HepG2 (cell line): ENCODE measurements around the gene IZUMO4. TPM values are rescaled to one million over a fixed set of nuclear protein-coding genes. Genes with fewer than 3 reads are reported as not detected.
A peak's percentile ranks its signal among the peaks of the same experiment; 100 is the strongest.

Source experiments
- ATF5 ChIP-seq: sonication (generic); formaldehyde crosslinking; IDR thresholded peaks from 2 replicates; pipeline ENCODE4 v1.4.0; 2020; ENCODE audit warnings: mild to moderate bottlenecking, low read depth, missing genetic modification reagents
- CBX1 ChIP-seq: IDR thresholded peaks from one replicate; pipeline ENCODE4 v1.6.1; 2016; ENCODE audit warnings: antibody characterized with exemption, low read depth
- GPN1 ChIP-seq: sonication (generic); formaldehyde crosslinking; IDR thresholded peaks from 2 replicates; pipeline ENCODE4 v1.5.1; 2020; ENCODE audit warnings: missing genetic modification reagents, borderline replicate concordance
- JUNB ChIP-seq: sonication (generic); formaldehyde crosslinking; IDR thresholded peaks from 2 replicates; pipeline ENCODE4 v1.8.0; 2022; ENCODE audit warnings: missing genetic modification reagents, mild to moderate bottlenecking, borderline replicate concordance
- LBX2 ChIP-seq: sonication (generic); formaldehyde crosslinking; IDR thresholded peaks from 2 replicates; pipeline ENCODE4 v1.5.0; 2020; ENCODE audit warnings: missing genetic modification reagents, mild to moderate bottlenecking, borderline replicate concordance
- NR1H2 ChIP-seq: sonication (generic); formaldehyde crosslinking; IDR thresholded peaks from 2 replicates; pipeline ENCODE4 v1.8.1; 2022; ENCODE audit warnings: low read depth, missing genetic modification reagents, borderline replicate concordance
- NRL ChIP-seq: sonication (generic); formaldehyde crosslinking; IDR thresholded peaks from 2 replicates; pipeline ENCODE4 v1.5.0; 2020; ENCODE audit warnings: missing genetic modification reagents, mild to moderate bottlenecking, moderate library complexity, borderline replicate concordance
- SMAD1 ChIP-seq: sonication (generic); formaldehyde crosslinking; IDR thresholded peaks from 2 replicates; pipeline ENCODE4 v1.4.0; 2020; ENCODE audit warnings: missing genetic modification reagents, low read depth, mild to moderate bottlenecking, borderline replicate concordance
- SP1 ChIP-seq, 2 experiments: fragments of 450-650 bp in 1 of 2; sonication (generic) in 1 of 2; formaldehyde crosslinking in 1 of 2; IDR thresholded peaks; 2 replicates each; pipeline versions ENCODE4 v1.4.0 to v1.6.1; 2016 to 2020; ENCODE audit warnings: missing genetic modification reagents in 1 of 2
- ZBTB25 ChIP-seq: IDR thresholded peaks from 2 replicates; pipeline ENCODE4 v1.6.1; 2018; ENCODE audit warnings: missing genetic modification reagents
- ZNF142 ChIP-seq: sonication (generic); formaldehyde crosslinking; IDR thresholded peaks from 2 replicates; pipeline ENCODE4 v1.4.0; 2020; ENCODE audit warnings: missing genetic modification reagents
- ZNF317 ChIP-seq: sonication (generic); formaldehyde crosslinking; IDR thresholded peaks from 2 replicates; pipeline ENCODE4 v1.5.0; 2020; ENCODE audit warnings: mild to moderate bottlenecking, missing genetic modification reagents
- polyA plus RNA-seq, 8 experiments: library from polyadenylated mRNA; depleted of rRNA in 3 of 8; stranded (reverse) in 7 of 8; unstranded in 1 of 8; fragments of >200 nt; fragmentation: Illumina TruSeq in 4 of 8; extraction: Trizol in 4 of 8; gene quantifications; 2 replicates each; pipeline versions ENCODE4 v1.2.1 to v1.2.3, GENCODE V29; 2011 to 2016; ENCODE audit warnings: low read depth in 4 of 8, missing spikeins in 1 of 8, mixed read lengths in 1 of 8; ENCODE audit not compliant: insufficient read depth in 1 of 8
- total RNA-seq, 5 experiments: library from RNA; depleted of rRNA; stranded (reverse); fragments of >200 nt; fragmentation: Illumina TruSeq; extraction: Trizol; gene quantifications; 2 replicates each; pipeline ENCODE4 v1.2.3, GENCODE V29; 2016; ENCODE audit warnings: low read depth in 1 of 5
- TF ChIP-seq, protein P1 (sequence below): sonication (generic); formaldehyde crosslinking; IDR thresholded peaks from 2 replicates; pipeline ENCODE4 v1.4.0; 2020; ENCODE audit warnings: missing genetic modification reagents
- TF ChIP-seq, protein P2 (sequence below): sonication (generic); formaldehyde crosslinking; conservative IDR thresholded peaks from 2 replicates; pipeline ENCODE4 v1.8.1; 2023; ENCODE audit warnings: missing genetic modification reagents

The IZUMO4 gene
- total and polyA plus RNA-seq, 2 of the 13 experiments (the other 11 are each of a cell fraction or from before 2014, with no cell fraction given) = 0.77 to 3.9 TPM

GRCh38 chr19:2096034-2096479, 658 bp upstream of the IZUMO4 start, which contains the start of gene MOB3A (continued):
- TF ChIP-seq GPN1 (CRISPR knock-in tag) (no peak), ZNF317 (no peak), LBX2 (peak; percentile 76; the same call in 1 of the 2 replicates), CBX1 (no peak), NRL (no peak; the same call in 1 of the 2 replicates), ZBTB25 (CRISPR knock-in tag) (peak; percentile 84; the same call in 1 of the 2 replicates), ZNF142 (CRISPR knock-in tag) (peak; percentile 69; the same call in 1 of the 2 replicates), JUNB (CRISPR knock-in tag) (no peak), SMAD1 (no peak; the same call in 1 of the 2 replicates), ATF5 (CRISPR knock-in tag) (peak; percentile 50; the same call in 1 of the 2 replicates), NR1H2 (CRISPR knock-in tag) (no peak), SP1 (IDR thresholded peaks at IDR 0.05) (no peak), SP1 (CRISPR knock-in tag; IDR thresholded peaks at IDR 0.05) (peak; percentile 98)
- TF ChIP-seq, protein P1, sequence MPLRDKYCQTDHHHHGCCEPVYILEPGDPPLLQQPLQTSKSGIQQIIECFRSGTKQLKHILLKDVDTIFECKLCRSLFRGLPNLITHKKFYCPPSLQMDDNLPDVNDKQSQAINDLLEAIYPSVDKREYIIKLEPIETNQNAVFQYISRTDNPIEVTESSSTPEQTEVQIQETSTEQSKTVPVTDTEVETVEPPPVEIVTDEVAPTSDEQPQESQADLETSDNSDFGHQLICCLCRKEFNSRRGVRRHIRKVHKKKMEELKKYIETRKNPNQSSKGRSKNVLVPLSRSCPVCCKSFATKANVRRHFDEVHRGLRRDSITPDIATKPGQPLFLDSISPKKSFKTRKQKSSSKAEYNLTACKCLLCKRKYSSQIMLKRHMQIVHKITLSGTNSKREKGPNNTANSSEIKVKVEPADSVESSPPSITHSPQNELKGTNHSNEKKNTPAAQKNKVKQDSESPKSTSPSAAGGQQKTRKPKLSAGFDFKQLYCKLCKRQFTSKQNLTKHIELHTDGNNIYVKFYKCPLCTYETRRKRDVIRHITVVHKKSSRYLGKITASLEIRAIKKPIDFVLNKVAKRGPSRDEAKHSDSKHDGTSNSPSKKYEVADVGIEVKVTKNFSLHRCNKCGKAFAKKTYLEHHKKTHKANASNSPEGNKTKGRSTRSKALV (CRISPR knock-in tag) = no peak
- TF ChIP-seq, protein P2, sequence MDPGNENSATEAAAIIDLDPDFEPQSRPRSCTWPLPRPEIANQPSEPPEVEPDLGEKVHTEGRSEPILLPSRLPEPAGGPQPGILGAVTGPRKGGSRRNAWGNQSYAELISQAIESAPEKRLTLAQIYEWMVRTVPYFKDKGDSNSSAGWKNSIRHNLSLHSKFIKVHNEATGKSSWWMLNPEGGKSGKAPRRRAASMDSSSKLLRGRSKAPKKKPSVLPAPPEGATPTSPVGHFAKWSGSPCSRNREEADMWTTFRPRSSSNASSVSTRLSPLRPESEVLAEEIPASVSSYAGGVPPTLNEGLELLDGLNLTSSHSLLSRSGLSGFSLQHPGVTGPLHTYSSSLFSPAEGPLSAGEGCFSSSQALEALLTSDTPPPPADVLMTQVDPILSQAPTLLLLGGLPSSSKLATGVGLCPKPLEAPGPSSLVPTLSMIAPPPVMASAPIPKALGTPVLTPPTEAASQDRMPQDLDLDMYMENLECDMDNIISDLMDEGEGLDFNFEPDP (CRISPR knock-in tag) = no peak
